HepG2 (cell line): Measurements from ENCODE around the gene YAP1. TPM values are rescaled to one million over a fixed set of nuclear protein-coding genes. Genes with fewer than 3 reads are reported as not detected.

ENCODE experiments used
- FOXK2 ChIP-seq: fragments of 450-650 bp; IDR thresholded peaks from 2 replicates; pipeline ENCODE4 v1.6.1; 2016
- GATAD2A ChIP-seq: IDR thresholded peaks from 2 replicates; pipeline ENCODE4 v1.6.1; 2016
- HNF4A ChIP-seq: sonication (generic); formaldehyde crosslinking; IDR thresholded peaks from 2 replicates; pipeline ENCODE4 v1.4.0; 2020; ENCODE audit warnings: missing genetic modification reagents
- KAT8 ChIP-seq: IDR thresholded peaks from 2 replicates; pipeline ENCODE4 v1.6.1; 2016; ENCODE audit warnings: missing genetic modification reagents, missing compliant biosample characterization
- KDM3A ChIP-seq: IDR thresholded peaks from 2 replicates; pipeline ENCODE4 v1.6.1; 2018; ENCODE audit warnings: low read depth, missing compliant biosample characterization
- MAZ ChIP-seq, 2 experiments: sonication (generic) in 1 of 2; formaldehyde crosslinking in 1 of 2; IDR thresholded peaks; 2 replicates each; pipeline versions ENCODE4 v1.5.0 to v1.6.1; 2012 to 2020; ENCODE audit warnings: low read depth in 2 of 2, mild to moderate bottlenecking in 2 of 2, borderline replicate concordance in 1 of 2, improper control_type of control experiment in 1 of 2, low read length in 1 of 2, missing genetic modification reagents in 1 of 2, moderate library complexity in 1 of 2
- MTA3 ChIP-seq: sonication (generic); formaldehyde crosslinking; IDR thresholded peaks from 2 replicates; pipeline ENCODE4 v1.4.0; 2020; ENCODE audit warnings: missing genetic modification reagents
- NFE2L2 ChIP-seq: fragments of 150-350 bp; IDR thresholded peaks from 2 replicates; pipeline ENCODE4 v1.6.1; 2014; ENCODE audit warnings: low read length
- TBX3 ChIP-seq: fragments of 450-650 bp; IDR thresholded peaks from 2 replicates; pipeline ENCODE4 v1.6.1; 2017; ENCODE audit warnings: antibody characterized with exemption, mild to moderate bottlenecking, inconsistent platforms, borderline replicate concordance
- ZNF121 ChIP-seq: sonication (generic); formaldehyde crosslinking; IDR thresholded peaks from 2 replicates; pipeline ENCODE4 v1.5.0; 2020; ENCODE audit warnings: mild to moderate bottlenecking, missing genetic modification reagents
- ZNF20 ChIP-seq: sonication (generic); formaldehyde crosslinking; IDR thresholded peaks from 2 replicates; pipeline ENCODE4 v1.4.0; 2020; ENCODE audit warnings: mild to moderate bottlenecking, moderate library complexity, missing genetic modification reagents
- ZNF350 ChIP-seq: sonication (generic); formaldehyde crosslinking; IDR thresholded peaks from 2 replicates; pipeline ENCODE4 v1.4.0; 2020; ENCODE audit warnings: mild to moderate bottlenecking, low read depth, missing genetic modification reagents, borderline replicate concordance
- ZNF543 ChIP-seq: sonication (generic); formaldehyde crosslinking; IDR thresholded peaks from 2 replicates; pipeline ENCODE4 v1.4.0; 2020; ENCODE audit warnings: mild to moderate bottlenecking, missing genetic modification reagents
- ZNF644 ChIP-seq: IDR thresholded peaks from 2 replicates; pipeline ENCODE4 v1.6.1; 2016; ENCODE audit warnings: low read depth
- ZNF703 ChIP-seq: sonication (generic); formaldehyde crosslinking; IDR thresholded peaks from 2 replicates; pipeline ENCODE4 v1.5.1; 2020; ENCODE audit warnings: missing genetic modification reagents, mild to moderate bottlenecking, moderate library complexity, borderline replicate concordance
- ZNF879 ChIP-seq: sonication (generic); formaldehyde crosslinking; IDR thresholded peaks from 2 replicates; pipeline ENCODE4 v1.8.1; 2023; ENCODE audit warnings: missing genetic modification reagents
- polyA plus RNA-seq, 8 experiments: library from polyadenylated mRNA; depleted of rRNA in 3 of 8; stranded (reverse) in 7 of 8; unstranded in 1 of 8; fragments of >200 nt; fragmentation: Illumina TruSeq in 4 of 8; extraction: Trizol in 4 of 8; gene quantifications; 2 replicates each; pipeline versions ENCODE4 v1.2.1 to v1.2.3, GENCODE V29; 2011 to 2016; ENCODE audit warnings: low read depth in 4 of 8, missing spikeins in 1 of 8, mixed read lengths in 1 of 8; ENCODE audit not compliant: insufficient read depth in 1 of 8
- total RNA-seq, 5 experiments: library from RNA; depleted of rRNA; stranded (reverse); fragments of >200 nt; fragmentation: Illumina TruSeq; extraction: Trizol; gene quantifications; 2 replicates each; pipeline ENCODE4 v1.2.3, GENCODE V29; 2016; ENCODE audit warnings: low read depth in 1 of 5
- TF ChIP-seq, protein P1 (sequence below), 2 experiments: fragments of 450-650 bp in 1 of 2; sonication (generic) in 1 of 2; formaldehyde crosslinking in 1 of 2; IDR thresholded peaks; 2 replicates each; pipeline versions ENCODE4 v1.6.1 to v1.8.0; 2016 to 2022; ENCODE audit warnings: antibody characterized with exemption in 1 of 2, mild to moderate bottlenecking in 1 of 2, missing genetic modification reagents in 1 of 2
- TF ChIP-seq, protein P2 (sequence below): sonication (generic); formaldehyde crosslinking; IDR thresholded peaks from 2 replicates; pipeline ENCODE4 v1.5.0; 2020; ENCODE audit warnings: mild to moderate bottlenecking, missing genetic modification reagents
- TF ChIP-seq, protein P3 (sequence below): sonication (generic); formaldehyde crosslinking; IDR thresholded peaks from 2 replicates; pipeline ENCODE4 v1.4.0; 2020; ENCODE audit warnings: missing genetic modification reagents, low read depth, mild to moderate bottlenecking, borderline replicate concordance

The YAP1 gene
- total and polyA plus RNA-seq, 2 of the 13 experiments (the other 11 are each of a cell fraction or from before 2014, with no cell fraction given), result 59.5 to 91.0 TPM

DNA sequence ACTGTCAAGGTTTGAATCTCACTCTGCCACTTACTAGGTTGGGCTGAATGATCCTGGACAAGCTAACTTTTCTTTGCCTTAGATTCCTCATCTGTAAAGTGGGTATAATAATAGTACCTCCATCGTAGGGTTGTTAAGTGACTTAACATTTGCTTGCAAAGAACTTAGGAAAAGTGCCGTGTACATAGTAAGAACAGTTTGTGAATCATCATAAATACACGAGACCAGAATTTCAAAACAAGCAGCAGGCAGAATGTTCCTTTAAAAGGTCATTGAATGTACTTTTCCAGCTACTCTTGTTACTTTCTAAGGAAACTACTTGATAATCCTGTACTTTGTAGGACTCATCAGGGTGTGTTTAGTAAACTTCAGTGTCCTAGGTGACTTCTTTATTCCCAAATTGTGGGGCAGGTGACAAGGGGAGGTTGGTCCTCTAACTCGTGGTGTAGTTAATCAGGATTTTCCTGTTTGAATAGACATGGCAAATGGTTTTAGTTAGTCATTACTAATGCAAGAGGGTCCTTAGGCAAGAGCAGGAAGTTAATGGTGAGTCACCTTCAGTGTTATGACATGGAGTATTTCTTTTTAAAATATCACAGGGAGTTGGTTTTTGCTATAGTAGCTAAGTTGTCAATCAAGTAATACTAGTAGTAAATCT, 67.9 kb downstream of the YAP1 start (continued):
- TF ChIP-seq, protein P1, sequence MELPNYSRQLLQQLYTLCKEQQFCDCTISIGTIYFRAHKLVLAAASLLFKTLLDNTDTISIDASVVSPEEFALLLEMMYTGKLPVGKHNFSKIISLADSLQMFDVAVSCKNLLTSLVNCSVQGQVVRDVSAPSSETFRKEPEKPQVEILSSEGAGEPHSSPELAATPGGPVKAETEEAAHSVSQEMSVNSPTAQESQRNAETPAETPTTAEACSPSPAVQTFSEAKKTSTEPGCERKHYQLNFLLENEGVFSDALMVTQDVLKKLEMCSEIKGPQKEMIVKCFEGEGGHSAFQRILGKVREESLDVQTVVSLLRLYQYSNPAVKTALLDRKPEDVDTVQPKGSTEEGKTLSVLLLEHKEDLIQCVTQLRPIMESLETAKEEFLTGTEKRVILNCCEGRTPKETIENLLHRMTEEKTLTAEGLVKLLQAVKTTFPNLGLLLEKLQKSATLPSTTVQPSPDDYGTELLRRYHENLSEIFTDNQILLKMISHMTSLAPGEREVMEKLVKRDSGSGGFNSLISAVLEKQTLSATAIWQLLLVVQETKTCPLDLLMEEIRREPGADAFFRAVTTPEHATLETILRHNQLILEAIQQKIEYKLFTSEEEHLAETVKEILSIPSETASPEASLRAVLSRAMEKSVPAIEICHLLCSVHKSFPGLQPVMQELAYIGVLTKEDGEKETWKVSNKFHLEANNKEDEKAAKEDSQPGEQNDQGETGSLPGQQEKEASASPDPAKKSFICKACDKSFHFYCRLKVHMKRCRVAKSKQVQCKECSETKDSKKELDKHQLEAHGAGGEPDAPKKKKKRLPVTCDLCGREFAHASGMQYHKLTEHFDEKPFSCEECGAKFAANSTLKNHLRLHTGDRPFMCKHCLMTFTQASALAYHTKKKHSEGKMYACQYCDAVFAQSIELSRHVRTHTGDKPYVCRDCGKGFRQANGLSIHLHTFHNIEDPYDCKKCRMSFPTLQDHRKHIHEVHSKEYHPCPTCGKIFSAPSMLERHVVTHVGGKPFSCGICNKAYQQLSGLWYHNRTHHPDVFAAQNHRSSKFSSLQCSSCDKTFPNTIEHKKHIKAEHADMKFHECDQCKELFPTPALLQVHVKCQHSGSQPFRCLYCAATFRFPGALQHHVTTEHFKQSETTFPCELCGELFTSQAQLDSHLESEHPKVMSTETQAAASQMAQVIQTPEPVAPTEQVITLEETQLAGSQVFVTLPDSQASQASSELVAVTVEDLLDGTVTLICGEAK (IDR thresholded peaks at IDR 0.05), result no peak
- TF ChIP-seq, protein P1 (CRISPR knock-in tag; IDR thresholded peaks at IDR 0.05), result no peak
- TF ChIP-seq HNF4A (CRISPR knock-in tag) (no peak), TBX3 (no peak), ZNF20 (CRISPR knock-in tag) (no peak), NFE2L2 (no peak), ZNF543 (CRISPR knock-in tag) (no peak), KDM3A (CRISPR knock-in tag) (no peak), ZNF350 (CRISPR knock-in tag) (no peak), GATAD2A (CRISPR knock-in tag) (peak; percentile 75), MAZ (IDR thresholded peaks at IDR 0.05; ENCODE audit: borderline replicate concordance, low read depth, low read length) (no peak), MAZ (CRISPR knock-in tag; IDR thresholded peaks at IDR 0.05; ENCODE audit: low read depth) (no peak), KAT8 (CRISPR knock-in tag) (0 out of 2 replicates have a peak, but pooled peaks have one; percentile 13), ZNF879 (CRISPR knock-in tag) (no peak), ZNF703 (CRISPR knock-in tag) (no peak), FOXK2 (no peak), ZNF121 (CRISPR knock-in tag) (no peak), ZNF644 (CRISPR knock-in tag) (peak; percentile 75), MTA3 (CRISPR knock-in tag) (no peak)
- TF ChIP-seq, protein P2, sequence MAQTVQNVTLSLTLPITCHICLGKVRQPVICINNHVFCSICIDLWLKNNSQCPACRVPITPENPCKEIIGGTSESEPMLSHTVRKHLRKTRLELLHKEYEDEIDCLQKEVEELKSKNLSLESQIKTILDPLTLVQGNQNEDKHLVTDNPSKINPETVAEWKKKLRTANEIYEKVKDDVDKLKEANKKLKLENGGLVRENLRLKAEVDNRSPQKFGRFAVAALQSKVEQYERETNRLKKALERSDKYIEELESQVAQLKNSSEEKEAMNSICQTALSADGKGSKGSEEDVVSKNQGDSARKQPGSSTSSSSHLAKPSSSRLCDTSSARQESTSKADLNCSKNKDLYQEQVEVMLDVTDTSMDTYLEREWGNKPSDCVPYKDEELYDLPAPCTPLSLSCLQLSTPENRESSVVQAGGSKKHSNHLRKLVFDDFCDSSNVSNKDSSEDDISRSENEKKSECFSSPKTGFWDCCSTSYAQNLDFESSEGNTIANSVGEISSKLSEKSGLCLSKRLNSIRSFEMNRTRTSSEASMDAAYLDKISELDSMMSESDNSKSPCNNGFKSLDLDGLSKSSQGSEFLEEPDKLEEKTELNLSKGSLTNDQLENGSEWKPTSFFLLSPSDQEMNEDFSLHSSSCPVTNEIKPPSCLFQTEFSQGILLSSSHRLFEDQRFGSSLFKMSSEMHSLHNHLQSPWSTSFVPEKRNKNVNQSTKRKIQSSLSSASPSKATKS, result no peak
- TF ChIP-seq, protein P3, sequence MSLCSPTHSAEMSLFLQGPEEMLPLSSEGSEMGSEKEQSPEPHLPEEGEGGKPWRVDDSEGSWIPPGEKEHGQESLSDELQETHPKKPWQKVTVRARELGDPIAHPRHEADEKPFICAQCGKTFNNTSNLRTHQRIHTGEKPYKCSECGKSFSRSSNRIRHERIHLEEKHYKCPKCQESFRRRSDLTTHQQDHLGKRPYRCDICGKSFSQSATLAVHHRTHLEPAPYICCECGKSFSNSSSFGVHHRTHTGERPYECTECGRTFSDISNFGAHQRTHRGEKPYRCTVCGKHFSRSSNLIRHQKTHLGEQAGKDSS (CRISPR knock-in tag), result no peak
